Liver (tissue), 3 donors: ENCODE measurements around the gene ING5.

Source experiments
- HNF4G ChIP-seq: IDR thresholded peaks from 2 replicates; pipeline ENCODE4 v1.6.1; 2016; ENCODE audit warnings: antibody characterized with exemption
- JUND ChIP-seq, 2 donors: IDR thresholded peaks; 2 replicates each; pipeline ENCODE4 v1.6.1; 2016; ENCODE audit warnings: antibody characterized with exemption in 2 of 2
- TF ChIP-seq, protein P1 (sequence below): fragments of 150-350 bp; IDR thresholded peaks from 2 replicates; pipeline ENCODE4 v1.5.1; 2017; ENCODE audit warnings: improper control_type of control experiment, low read depth, low read length; ENCODE audit not compliant: missing input control
- TF ChIP-seq, protein P2 (sequence below): IDR thresholded peaks from 2 replicates; pipeline ENCODE4 v1.6.1; 2016; ENCODE audit warnings: antibody characterized with exemption
- TF ChIP-seq, protein P3 (sequence below): IDR thresholded peaks from 2 replicates; pipeline ENCODE4 v1.6.1; 2016; ENCODE audit warnings: antibody characterized with exemption, mild to moderate bottlenecking
- donor health status: healthy.
- donor health status: healthy.

DNA sequence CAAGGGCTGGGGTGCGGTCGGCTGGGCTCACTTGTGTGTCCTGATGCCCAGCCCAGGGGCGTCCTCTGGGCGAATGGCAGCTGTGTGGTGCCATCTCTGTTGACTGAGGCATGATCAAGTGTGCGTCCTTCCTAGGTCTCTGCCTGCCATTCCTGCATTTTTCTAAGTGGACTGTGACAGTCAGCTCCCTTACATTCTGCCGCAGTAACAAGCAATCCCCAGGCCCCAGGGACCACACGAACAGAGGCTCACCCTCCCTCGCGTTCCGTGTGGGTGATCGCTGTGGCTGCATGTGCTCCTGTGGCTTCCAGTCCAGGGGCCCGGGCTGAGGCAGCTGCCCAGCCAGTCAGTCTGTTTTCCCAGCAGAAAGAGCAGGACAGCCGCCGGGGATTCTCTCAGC lies 50.4 kb downstream of the ING5 start:
- TF ChIP-seq, protein P1, sequence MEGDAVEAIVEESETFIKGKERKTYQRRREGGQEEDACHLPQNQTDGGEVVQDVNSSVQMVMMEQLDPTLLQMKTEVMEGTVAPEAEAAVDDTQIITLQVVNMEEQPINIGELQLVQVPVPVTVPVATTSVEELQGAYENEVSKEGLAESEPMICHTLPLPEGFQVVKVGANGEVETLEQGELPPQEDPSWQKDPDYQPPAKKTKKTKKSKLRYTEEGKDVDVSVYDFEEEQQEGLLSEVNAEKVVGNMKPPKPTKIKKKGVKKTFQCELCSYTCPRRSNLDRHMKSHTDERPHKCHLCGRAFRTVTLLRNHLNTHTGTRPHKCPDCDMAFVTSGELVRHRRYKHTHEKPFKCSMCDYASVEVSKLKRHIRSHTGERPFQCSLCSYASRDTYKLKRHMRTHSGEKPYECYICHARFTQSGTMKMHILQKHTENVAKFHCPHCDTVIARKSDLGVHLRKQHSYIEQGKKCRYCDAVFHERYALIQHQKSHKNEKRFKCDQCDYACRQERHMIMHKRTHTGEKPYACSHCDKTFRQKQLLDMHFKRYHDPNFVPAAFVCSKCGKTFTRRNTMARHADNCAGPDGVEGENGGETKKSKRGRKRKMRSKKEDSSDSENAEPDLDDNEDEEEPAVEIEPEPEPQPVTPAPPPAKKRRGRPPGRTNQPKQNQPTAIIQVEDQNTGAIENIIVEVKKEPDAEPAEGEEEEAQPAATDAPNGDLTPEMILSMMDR: no peak
- TF ChIP-seq JUND (IDR thresholded peaks at IDR 0.05): no peak
- TF ChIP-seq, protein P2, sequence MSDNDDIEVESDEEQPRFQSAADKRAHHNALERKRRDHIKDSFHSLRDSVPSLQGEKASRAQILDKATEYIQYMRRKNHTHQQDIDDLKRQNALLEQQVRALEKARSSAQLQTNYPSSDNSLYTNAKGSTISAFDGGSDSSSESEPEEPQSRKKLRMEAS: no peak
- no peak for TF ChIP-seq HNF4G
- TF ChIP-seq, protein P3, sequence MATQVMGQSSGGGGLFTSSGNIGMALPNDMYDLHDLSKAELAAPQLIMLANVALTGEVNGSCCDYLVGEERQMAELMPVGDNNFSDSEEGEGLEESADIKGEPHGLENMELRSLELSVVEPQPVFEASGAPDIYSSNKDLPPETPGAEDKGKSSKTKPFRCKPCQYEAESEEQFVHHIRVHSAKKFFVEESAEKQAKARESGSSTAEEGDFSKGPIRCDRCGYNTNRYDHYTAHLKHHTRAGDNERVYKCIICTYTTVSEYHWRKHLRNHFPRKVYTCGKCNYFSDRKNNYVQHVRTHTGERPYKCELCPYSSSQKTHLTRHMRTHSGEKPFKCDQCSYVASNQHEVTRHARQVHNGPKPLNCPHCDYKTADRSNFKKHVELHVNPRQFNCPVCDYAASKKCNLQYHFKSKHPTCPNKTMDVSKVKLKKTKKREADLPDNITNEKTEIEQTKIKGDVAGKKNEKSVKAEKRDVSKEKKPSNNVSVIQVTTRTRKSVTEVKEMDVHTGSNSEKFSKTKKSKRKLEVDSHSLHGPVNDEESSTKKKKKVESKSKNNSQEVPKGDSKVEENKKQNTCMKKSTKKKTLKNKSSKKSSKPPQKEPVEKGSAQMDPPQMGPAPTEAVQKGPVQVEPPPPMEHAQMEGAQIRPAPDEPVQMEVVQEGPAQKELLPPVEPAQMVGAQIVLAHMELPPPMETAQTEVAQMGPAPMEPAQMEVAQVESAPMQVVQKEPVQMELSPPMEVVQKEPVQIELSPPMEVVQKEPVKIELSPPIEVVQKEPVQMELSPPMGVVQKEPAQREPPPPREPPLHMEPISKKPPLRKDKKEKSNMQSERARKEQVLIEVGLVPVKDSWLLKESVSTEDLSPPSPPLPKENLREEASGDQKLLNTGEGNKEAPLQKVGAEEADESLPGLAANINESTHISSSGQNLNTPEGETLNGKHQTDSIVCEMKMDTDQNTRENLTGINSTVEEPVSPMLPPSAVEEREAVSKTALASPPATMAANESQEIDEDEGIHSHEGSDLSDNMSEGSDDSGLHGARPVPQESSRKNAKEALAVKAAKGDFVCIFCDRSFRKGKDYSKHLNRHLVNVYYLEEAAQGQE: no peak
